Middle frontal gyrus (tissue), 1 donor: ENCODE results near the gene OSBPL6.
"Not testable (repeated sequence)": the region's sequence is repeated elsewhere in the genome, so short reads cannot be mapped to it uniquely, and the experiment has no call there.

Source experiments
- DNase-seq: peaks from one replicate; pipeline ENCODE4 v3.0.0-alpha.2; 2015; ENCODE audit warnings: low spot score; ENCODE audit errors: extremely low spot score

Gene OSBPL6

GRCh38 chr2:178198441-178198840, 4.1 kb downstream of the OSBPL6 start:
- DNase-seq = not testable (repeated sequence)

- DNase-seq = no peak
These were observed 5.0 kb downstream of the OSBPL6 start for GRCh38 chr2:178199334-178199733.

GRCh38 chr2:178200331-178200730, 6.0 kb downstream of the OSBPL6 start:
- DNase-seq = no peak

GRCh38 chr2:178202927-178203326, 8.6 kb downstream of the OSBPL6 start:
- DNase-seq = no peak

GRCh38 chr2:178204977-178205376, 10.7 kb downstream of the OSBPL6 start:
- no peak for DNase-seq

GRCh38 chr2:178205853-178206521, 11.7 kb downstream of the OSBPL6 start:
- DNase-seq = no peak

GRCh38 chr2:178208336-178208735, 14.0 kb downstream of the OSBPL6 start:
- no peak for DNase-seq

GRCh38 chr2:178208817-178209216, 14.5 kb downstream of the OSBPL6 start:
- no peak for DNase-seq

GRCh38 chr2:178211460-178211859, 17.1 kb downstream of the OSBPL6 start:
- no peak for DNase-seq

GRCh38 chr2:178211943-178212342, 17.6 kb downstream of the OSBPL6 start:
- no peak for DNase-seq

GRCh38 chr2:178213991-178214390, 19.7 kb downstream of the OSBPL6 start:
- DNase-seq = no peak

GRCh38 chr2:178219247-178219646, 24.9 kb downstream of the OSBPL6 start:
- DNase-seq = no peak

- DNase-seq = no peak
These were observed 26.5 kb downstream of the OSBPL6 start for GRCh38 chr2:178220814-178221213.

GRCh38 chr2:178221556-178221955, 27.2 kb downstream of the OSBPL6 start:
- no peak for DNase-seq

GRCh38 chr2:178223806-178224205, 29.5 kb downstream of the OSBPL6 start:
- DNase-seq = no peak

GRCh38 chr2:178225006-178225805, 30.9 kb downstream of the OSBPL6 start:
- DNase-seq = no peak

GRCh38 chr2:178227187-178227586, 32.9 kb downstream of the OSBPL6 start:
- no peak for DNase-seq

GRCh38 chr2:178229927-178230326, 35.6 kb downstream of the OSBPL6 start:
- DNase-seq = no peak

- no peak for DNase-seq
These were observed 36.1 kb downstream of the OSBPL6 start for GRCh38 chr2:178230396-178230795.

GRCh38 chr2:178233428-178233827, 39.1 kb downstream of the OSBPL6 start:
- no peak for DNase-seq

GRCh38 chr2:178234648-178235047, 40.3 kb downstream of the OSBPL6 start:
- DNase-seq = no peak

- DNase-seq = no peak
These were observed 43.3 kb downstream of the OSBPL6 start for GRCh38 chr2:178237488-178238153.
